ENCODE measurements around the gene HHAT.

DNA sequence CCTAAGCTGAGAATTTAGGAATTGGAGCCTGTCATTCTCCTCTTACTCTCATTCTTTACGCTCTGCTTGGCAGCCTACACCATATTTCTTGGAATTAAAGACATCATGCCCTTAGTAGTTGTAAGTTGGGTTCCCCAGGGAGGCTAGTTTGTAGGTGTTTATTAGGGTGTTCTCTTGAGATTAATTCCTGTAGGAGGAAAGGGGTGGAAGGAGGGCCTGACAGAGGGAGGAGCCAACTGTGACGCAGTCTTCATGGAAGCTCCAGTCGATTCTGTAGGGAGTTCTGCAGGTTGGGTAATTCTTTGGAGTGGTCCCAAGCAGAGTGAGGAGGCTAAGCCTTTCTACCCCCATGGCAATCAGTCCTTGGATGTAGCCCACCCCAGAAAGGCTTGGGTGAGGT, 111.4 kb downstream of the HHAT start:
- no peak for TF ChIP-seq YY1 (IDR thresholded peaks at IDR 0.05; ENCODE audit: insufficient read depth, insufficient read length)
- no peak for TF ChIP-seq ZNF274 (IDR thresholded peaks at IDR 0.05; ENCODE audit: low read depth, low read length)
